GM18517 (cell line): ENCODE results near the gene UGT1A6.

Experiments
- ATAC-seq: cut with Tn5 transposase; IDR thresholded peaks from one replicate; pipeline ENCODE4 v1.9.1; 2021; ENCODE audit warnings: mild to moderate bottlenecking, moderate library complexity; ENCODE audit not compliant: unreplicated experiment

Gene UGT1A6

GRCh38 chr2:233799087-233799665, 106.5 kb downstream of the UGT1A6 start:
- no peak for ATAC-seq

GRCh38 chr2:233799716-233800115, 107.0 kb downstream of the UGT1A6 start:
- no peak for ATAC-seq

GRCh38 chr2:233800208-233800607, 107.5 kb downstream of the UGT1A6 start:
- ATAC-seq = no peak

- no peak for ATAC-seq
Observed at GRCh38 chr2:233801357-233802131, 108.9 kb downstream of the UGT1A6 start.

- ATAC-seq = no peak
Observed at GRCh38 chr2:233802132-233802815, 109.6 kb downstream of the UGT1A6 start.

- ATAC-seq = no peak
Observed at GRCh38 chr2:233803292-233803911, 110.7 kb downstream of the UGT1A6 start.

- no peak for ATAC-seq
Observed at GRCh38 chr2:233803994-233804393, 111.3 kb downstream of the UGT1A6 start.

GRCh38 chr2:233807215-233807865, 114.7 kb downstream of the UGT1A6 start:
- no peak for ATAC-seq

GRCh38 chr2:233807966-233808935, 115.6 kb downstream of the UGT1A6 start:
- no peak for ATAC-seq

GRCh38 chr2:233810385-233810784, 117.7 kb downstream of the UGT1A6 start:
- no peak for ATAC-seq

- ATAC-seq = no peak
Observed at GRCh38 chr2:233811087-233811486, 118.4 kb downstream of the UGT1A6 start.

- no peak for ATAC-seq
Observed at GRCh38 chr2:233811732-233812131, 119.0 kb downstream of the UGT1A6 start.

- ATAC-seq = no peak
Observed at GRCh38 chr2:233813236-233814055, 120.8 kb downstream of the UGT1A6 start.

GRCh38 chr2:233814056-233814835, 121.6 kb downstream of the UGT1A6 start:
- ATAC-seq = no peak

GRCh38 chr2:233815861-233816260, 123.2 kb downstream of the UGT1A6 start:
- no peak for ATAC-seq

GRCh38 chr2:233816334-233816733, 123.6 kb downstream of the UGT1A6 start:
- ATAC-seq = no peak

GRCh38 chr2:233816771-233817170, 124.1 kb downstream of the UGT1A6 start:
- ATAC-seq = no peak

GRCh38 chr2:233817361-233817911, 124.7 kb downstream of the UGT1A6 start:
- no peak for ATAC-seq
